Right lobe of liver (tissue), 6 donors: ENCODE data around the gene PLEKHA5. TPM values are rescaled to one million over a fixed set of nuclear protein-coding genes. Genes with fewer than 3 reads are reported as not detected.
"Not testable (repeated sequence)": the region's sequence is repeated elsewhere in the genome, so short reads cannot be mapped to it uniquely, and the experiment has no call there.

ENCODE experiments used
- ATAC-seq, 4 donors: fragments of 200-7000 bp; cut with Tn5 transposase; one replicate each; pipeline ENCODE4 v1.9.1; 2020; ENCODE audit warnings: mild to moderate bottlenecking in 4 of 4, moderate library complexity in 4 of 4
- DNase-seq, 3 donors: peaks; one replicate each; pipeline ENCODE4 v3.0.0-alpha.2; 2020
- H3K27ac ChIP-seq, 3 donors: fragments of 200-600 bp; one replicate each; pipeline ENCODE4 v1.8.0; 2022
- H3K27me3 ChIP-seq, 2 donors: fragments of 200-600 bp; one replicate each; pipeline ENCODE4 v1.8.0; 2022
- H3K36me3 ChIP-seq, 4 donors: fragments of 200-600 bp; sonication (generic) in 1 of 4; one replicate each; pipeline versions ENCODE4 v1.5.1 to v1.8.0; 2017 to 2022; ENCODE audit warnings: control low read depth in 1 of 4
- H3K4me1 ChIP-seq, 4 donors: fragments of 200-600 bp; sonication (generic) in 1 of 4; one replicate each; pipeline versions ENCODE4 v1.5.1 to v1.8.0; 2017 to 2022; ENCODE audit warnings: control low read depth in 1 of 4
- H3K4me3 ChIP-seq, 3 donors: fragments of 200-600 bp; one replicate each; pipeline ENCODE4 v1.8.0; 2022
- H3K9me3 ChIP-seq, 4 donors: fragments of 200-600 bp; sonication (generic) in 1 of 4; one replicate each; pipeline versions ENCODE4 v1.5.1 to v1.8.0; 2017 to 2022; ENCODE audit warnings: control low read depth in 1 of 4
- POLR2A ChIP-seq: fragments of 450-650 bp; IDR thresholded peaks from one replicate; pipeline ENCODE4 v1.6.1; 2017; ENCODE audit warnings: antibody characterized with exemption, mild to moderate bottlenecking
- WGBS: methylation state at CpG from one replicate; pipeline ENCODE4 v1.1.6; 2018; ENCODE audit warnings: low coverage, low lambda C conversion rate; ENCODE audit not compliant: insufficient coverage; ENCODE audit errors: missing lambda C conversion rate; 5-methylcytosine and 5-hydroxymethylcytosine counted together
- intact Hi-C, 2 donors: fragments of 100-400 bp; cut with DNase I; formaldehyde crosslinking; loops; one replicate each; pipeline versions ENCODE4 v1.11.2 to v1.14.1; 2022
- total RNA-seq, 6 experiments: library from RNA; depleted of rRNA in 2 of 6; stranded (reverse); fragments of >200 nt in 2 of 6; fragmentation: NEBNext Ultra II Directional in 3 of 6; extraction: Animal tissue kit (Norgen Biotek cat#: 25700) in 3 of 6; gene quantifications; one replicate each; pipeline versions ENCODE4 v1.1.0 to v1.2.4, GENCODE V29; 2016 to 2023
- TF ChIP-seq, protein P1 (sequence below), 4 donors: fragments of 200-600 bp in 3 of 4; fragments of 450-650 bp in 1 of 4; IDR thresholded peaks; one replicate each; pipeline versions ENCODE4 v1.5.1 to v1.8.0; 2016 to 2022; ENCODE audit warnings: antibody characterized with exemption in 4 of 4, mild to moderate bottlenecking in 2 of 4
- donor health status: DM: no; HTN: yes; CAD: no.
- donor health status: DM: no; HTN: no; CAD: no.
- donor health status: DM: no; HTN: no; CAD: no.
- donor health status: DM: no; HTN: yes; CAD: no.
- donor health status: DM: no; HTN: yes; CAD: no.

The PLEKHA5 gene
- total RNA-seq, 6 experiments from 2014 or later, result 14.7 to 18.7 (median 15.8) TPM

GRCh38 chr12:19397534-19397933 lies 268.0 kb downstream of the PLEKHA5 start:
- no peaks in the 10 kb centered on the region for H3K4me1 ChIP-seq
- H3K36me3 ChIP-seq, result no peaks in the 10 kb centered on the region
- no peak overlapping the region for H3K27ac ChIP-seq
- no peaks in the 10 kb centered on the region for H3K9me3 ChIP-seq
- 79% methylated on average over 2 of the region's 4 CpGs for WGBS
- TF ChIP-seq POLR2A, result no peak
- TF ChIP-seq, protein P1, sequence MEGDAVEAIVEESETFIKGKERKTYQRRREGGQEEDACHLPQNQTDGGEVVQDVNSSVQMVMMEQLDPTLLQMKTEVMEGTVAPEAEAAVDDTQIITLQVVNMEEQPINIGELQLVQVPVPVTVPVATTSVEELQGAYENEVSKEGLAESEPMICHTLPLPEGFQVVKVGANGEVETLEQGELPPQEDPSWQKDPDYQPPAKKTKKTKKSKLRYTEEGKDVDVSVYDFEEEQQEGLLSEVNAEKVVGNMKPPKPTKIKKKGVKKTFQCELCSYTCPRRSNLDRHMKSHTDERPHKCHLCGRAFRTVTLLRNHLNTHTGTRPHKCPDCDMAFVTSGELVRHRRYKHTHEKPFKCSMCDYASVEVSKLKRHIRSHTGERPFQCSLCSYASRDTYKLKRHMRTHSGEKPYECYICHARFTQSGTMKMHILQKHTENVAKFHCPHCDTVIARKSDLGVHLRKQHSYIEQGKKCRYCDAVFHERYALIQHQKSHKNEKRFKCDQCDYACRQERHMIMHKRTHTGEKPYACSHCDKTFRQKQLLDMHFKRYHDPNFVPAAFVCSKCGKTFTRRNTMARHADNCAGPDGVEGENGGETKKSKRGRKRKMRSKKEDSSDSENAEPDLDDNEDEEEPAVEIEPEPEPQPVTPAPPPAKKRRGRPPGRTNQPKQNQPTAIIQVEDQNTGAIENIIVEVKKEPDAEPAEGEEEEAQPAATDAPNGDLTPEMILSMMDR (IDR thresholded peaks at IDR 0.05), result no peak
- H3K4me3 ChIP-seq, result no peak overlapping the region
- H3K27me3 ChIP-seq, result no peaks in the 10 kb centered on the region
- intact Hi-C loops, result no loop called here
- DNase-seq (no peak), ATAC-seq (no peak)

- H3K4me1 ChIP-seq, result no peaks in the 10 kb centered on the region
- TF ChIP-seq POLR2A, result no peak
- TF ChIP-seq, protein P1 (IDR thresholded peaks at IDR 0.05), result no peak
- H3K27ac ChIP-seq, result no peak overlapping the region
- no peak for DNase-seq
- H3K27me3 ChIP-seq, result no peaks in the 10 kb centered on the region
- no peak overlapping the region for H3K4me3 ChIP-seq
- no peak for ATAC-seq
- H3K9me3 ChIP-seq, result no peaks in the 10 kb centered on the region
- intact Hi-C loops, result no loop called here
- H3K36me3 ChIP-seq, result no peaks in the 10 kb centered on the region
- WGBS, result 58% methylated on average over 5 of the region's 6 CpGs
These were observed 269.1 kb downstream of the PLEKHA5 start for GRCh38 chr12:19398376-19399363.

GRCh38 chr12:19400649-19401285 lies 271.2 kb downstream of the PLEKHA5 start:
- H3K9me3 ChIP-seq, H3K4me1 ChIP-seq, H3K4me3 ChIP-seq, intact Hi-C loops, ATAC-seq, H3K27ac ChIP-seq, DNase-seq, H3K27me3 ChIP-seq, H3K36me3 ChIP-seq: not testable (repeated sequence)
- WGBS, result 91% methylated on average over 8 of the region's 9 CpGs

- no peaks in the 10 kb centered on the region for H3K4me1 ChIP-seq
- no peaks in the 10 kb centered on the region for H3K27me3 ChIP-seq
- ATAC-seq (no peak), DNase-seq (no peak)
- intact Hi-C loops, result no loop called here
- no peak for TF ChIP-seq POLR2A
- TF ChIP-seq, protein P1 (IDR thresholded peaks at IDR 0.05), result no peak
- H3K27ac ChIP-seq, result no peak overlapping the region
- H3K4me3 ChIP-seq, result no peak overlapping the region
- no peaks in the 10 kb centered on the region for H3K36me3 ChIP-seq
- no peaks in the 10 kb centered on the region for H3K9me3 ChIP-seq
- WGBS, result no CpG with 5 or more reads among the region's 6 CpGs
These were observed 272.7 kb downstream of the PLEKHA5 start for GRCh38 chr12:19402211-19402610.
